Neural progenitor cell (in vitro differentiated cells): ENCODE measurements around the gene TRIP12. TPM values are rescaled to one million over a fixed set of nuclear protein-coding genes. Genes with fewer than 3 reads are reported as not detected.

ENCODE experiments used
- DNase-seq: peaks from one replicate; pipeline ENCODE4 v3.0.0-alpha.2; 2016; ENCODE audit warnings: low spot score
- H2AFZ ChIP-seq: fragments of 200-600 bp; sonication (generic); replicated peaks from 2 replicates; pipeline ENCODE4 v1.6.1; 2016; ENCODE audit warnings: antibody characterized with exemption
- H3F3A ChIP-seq: fragments of 200-600 bp; sonication (generic); 2 replicates; pipeline ENCODE4 v1.6.1; 2016; ENCODE audit warnings: antibody characterized with exemption, low read depth
- H3K27ac ChIP-seq: fragments of 200-600 bp; sonication (generic); 2 replicates; pipeline ENCODE4 v1.5.1; 2016; ENCODE audit warnings: mild to moderate bottlenecking
- H3K27me3 ChIP-seq: fragments of 200-600 bp; sonication (generic); 2 replicates; pipeline ENCODE4 v1.6.1; 2016; ENCODE audit warnings: mild to moderate bottlenecking, moderate library complexity
- H3K36me3 ChIP-seq: fragments of 200-600 bp; sonication (generic); 2 replicates; pipeline ENCODE4 v1.5.1; 2016
- H3K4me1 ChIP-seq: fragments of 200-600 bp; sonication (generic); 2 replicates; pipeline ENCODE4 v1.6.1; 2016; ENCODE audit warnings: mixed run types
- H3K4me2 ChIP-seq: fragments of 200-600 bp; sonication (generic); 2 replicates; pipeline ENCODE4 v1.6.1; 2016
- H3K4me3 ChIP-seq: fragments of 200-600 bp; sonication (generic); 2 replicates; pipeline ENCODE4 v1.5.1; 2016
- H3K79me2 ChIP-seq: fragments of 200-600 bp; sonication (generic); 2 replicates; pipeline ENCODE4 v1.6.1; 2016; ENCODE audit warnings: low read depth
- H3K9ac ChIP-seq: fragments of 200-600 bp; sonication (generic); 2 replicates; pipeline ENCODE4 v1.6.1; 2016
- H3K9me3 ChIP-seq: fragments of 200-600 bp; sonication (generic); 2 replicates; pipeline ENCODE4 v1.5.1; 2016; ENCODE audit warnings: low read depth
- H4K20me1 ChIP-seq: fragments of 200-600 bp; sonication (generic); 2 replicates; pipeline ENCODE4 v1.6.1; 2016; ENCODE audit warnings: low read depth
- H3K27ac Mint-ChIP-seq: 3 replicates; pipeline ENCODE4 v1.8.0; 2021; ENCODE audit warnings: mixed read lengths
- H3K27me3 Mint-ChIP-seq: 2 replicates; pipeline ENCODE4 v1.8.0; 2022; ENCODE audit warnings: low read depth, mild to moderate bottlenecking, inconsistent platforms, moderate library complexity, mixed read lengths; ENCODE audit not compliant: insufficient read depth
- H3K36me3 Mint-ChIP-seq: 3 replicates; pipeline ENCODE4 v1.8.0; 2021; ENCODE audit warnings: mixed read lengths
- H3K4me1 Mint-ChIP-seq: 3 replicates; pipeline ENCODE4 v1.8.0; 2021; ENCODE audit warnings: mixed read lengths
- H3K4me3 Mint-ChIP-seq: 3 replicates; pipeline ENCODE4 v1.8.0; 2021; ENCODE audit warnings: mild to moderate bottlenecking, moderate library complexity, mixed read lengths
- H3K9me3 Mint-ChIP-seq: 3 replicates; pipeline ENCODE4 v1.8.0; 2020; ENCODE audit warnings: mixed read lengths
- EZH2 ChIP-seq: fragments of 200-600 bp; sonication (generic); IDR thresholded peaks from 2 replicates; pipeline ENCODE4 v1.6.1; 2017; ENCODE audit warnings: antibody characterized with exemption, mild to moderate bottlenecking, moderate library complexity
- EZH2phosphoT487 ChIP-seq: fragments of 200-600 bp; sonication (generic); IDR thresholded peaks from 2 replicates; pipeline ENCODE4 v1.6.1; 2017; ENCODE audit warnings: antibody characterized with exemption
- total RNA-seq: library from RNA; depleted of rRNA; stranded (reverse); fragments of >200 nt; gene quantifications from 2 replicates; pipeline ENCODE4 v1.2.3, GENCODE V29; 2015; ENCODE audit warnings: low replicate concordance
- TF ChIP-seq, protein P1 (sequence below): fragments of 200-600 bp; sonication (generic); IDR thresholded peaks from 2 replicates; pipeline ENCODE4 v1.5.1; 2017; ENCODE audit warnings: antibody characterized with exemption, mild to moderate bottlenecking

TRIP12 gene
- total RNA-seq, 1 donor from 2014 or later: 157 TPM

DNA sequence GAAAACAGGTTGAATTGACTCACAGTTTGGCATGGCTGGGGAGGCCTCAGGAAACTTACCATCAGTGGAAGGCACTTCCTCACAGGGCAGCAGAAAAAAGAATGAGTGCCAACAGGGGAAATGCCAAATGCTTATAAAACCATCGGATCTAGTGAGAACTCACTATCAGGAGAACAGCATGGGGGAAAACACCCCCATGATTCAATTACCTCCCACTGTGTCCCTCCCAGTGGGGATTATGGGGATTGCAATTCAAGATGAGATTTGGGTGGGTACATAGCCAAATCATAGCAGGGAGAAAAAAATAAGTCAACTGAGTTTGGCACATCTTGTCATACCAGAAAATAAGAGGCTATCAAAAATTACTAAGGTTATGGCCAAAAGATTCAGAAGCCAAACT is 96.3 kb downstream of the TRIP12 start:
- Mint-ChIP-seq H3K36me3 (peaks cover 35% of the 10 kb centered on the region), H3K9me3 (no peaks in the 10 kb centered on the region), H3K4me3 (no peak overlapping the region), H3K4me1 (no peaks in the 10 kb centered on the region), H3K27me3 (no peaks in the 10 kb centered on the region), H3K27ac (no peak overlapping the region)
- H3K79me2 ChIP-seq: no peaks in the 10 kb centered on the region
- no peak overlapping the region for H3K9ac ChIP-seq
- no peaks in the 10 kb centered on the region for H3K4me1 ChIP-seq
- H3F3A ChIP-seq: no peaks in the 10 kb centered on the region
- no peaks in the 10 kb centered on the region for H3K27me3 ChIP-seq
- H4K20me1 ChIP-seq: no peaks in the 10 kb centered on the region
- H2AFZ ChIP-seq: no peak overlapping the region
- DNase-seq: no peak
- H3K9me3 ChIP-seq: no peaks in the 10 kb centered on the region
- peaks cover 23% of the 10 kb centered on the region for H3K36me3 ChIP-seq
- no peak overlapping the region for H3K4me3 ChIP-seq
- H3K4me2 ChIP-seq: no peak overlapping the region
- TF ChIP-seq, protein P1, sequence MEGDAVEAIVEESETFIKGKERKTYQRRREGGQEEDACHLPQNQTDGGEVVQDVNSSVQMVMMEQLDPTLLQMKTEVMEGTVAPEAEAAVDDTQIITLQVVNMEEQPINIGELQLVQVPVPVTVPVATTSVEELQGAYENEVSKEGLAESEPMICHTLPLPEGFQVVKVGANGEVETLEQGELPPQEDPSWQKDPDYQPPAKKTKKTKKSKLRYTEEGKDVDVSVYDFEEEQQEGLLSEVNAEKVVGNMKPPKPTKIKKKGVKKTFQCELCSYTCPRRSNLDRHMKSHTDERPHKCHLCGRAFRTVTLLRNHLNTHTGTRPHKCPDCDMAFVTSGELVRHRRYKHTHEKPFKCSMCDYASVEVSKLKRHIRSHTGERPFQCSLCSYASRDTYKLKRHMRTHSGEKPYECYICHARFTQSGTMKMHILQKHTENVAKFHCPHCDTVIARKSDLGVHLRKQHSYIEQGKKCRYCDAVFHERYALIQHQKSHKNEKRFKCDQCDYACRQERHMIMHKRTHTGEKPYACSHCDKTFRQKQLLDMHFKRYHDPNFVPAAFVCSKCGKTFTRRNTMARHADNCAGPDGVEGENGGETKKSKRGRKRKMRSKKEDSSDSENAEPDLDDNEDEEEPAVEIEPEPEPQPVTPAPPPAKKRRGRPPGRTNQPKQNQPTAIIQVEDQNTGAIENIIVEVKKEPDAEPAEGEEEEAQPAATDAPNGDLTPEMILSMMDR: peak; percentile 7
- TF ChIP-seq EZH2phosphoT487: no peak
- no peak overlapping the region for H3K27ac ChIP-seq

- H3K27ac Mint-ChIP-seq: no peak overlapping the region
- H3K9me3 Mint-ChIP-seq: no peaks in the 10 kb centered on the region
- no peaks in the 10 kb centered on the region for H3K27me3 Mint-ChIP-seq
- Histone ChIP-seq H2AFZ (no peak overlapping the region), H3K9me3 (no peaks in the 10 kb centered on the region), H3K79me2 (no peaks in the 10 kb centered on the region), H3F3A (no peaks in the 10 kb centered on the region), H4K20me1 (no peaks in the 10 kb centered on the region), H3K4me2 (no peak overlapping the region), H3K4me1 (no peaks in the 10 kb centered on the region), H3K9ac (no peak overlapping the region), H3K27ac (no peak overlapping the region), H3K36me3 (peaks cover 30% of the 10 kb centered on the region), H3K4me3 (no peak overlapping the region), H3K27me3 (no peaks in the 10 kb centered on the region)
- no peak overlapping the region for H3K4me3 Mint-ChIP-seq
- peaks cover 27% of the 10 kb centered on the region for H3K36me3 Mint-ChIP-seq
- TF ChIP-seq, protein P1: no peak
- TF ChIP-seq EZH2: no peak
- no peak for TF ChIP-seq EZH2phosphoT487
- no peaks in the 10 kb centered on the region for H3K4me1 Mint-ChIP-seq
- no peak for DNase-seq
Measured at GRCh38 chr2:229821316-229821715, 100.5 kb downstream of the TRIP12 start.

GRCh38 chr2:229818230-229818629 is 103.6 kb downstream of the TRIP12 start:
- no peaks in the 10 kb centered on the region for H3K27me3 Mint-ChIP-seq
- Histone ChIP-seq H3K4me3 (no peak overlapping the region), H3K79me2 (no peaks in the 10 kb centered on the region), H3K36me3 (peaks cover 12% of the 10 kb centered on the region), H3F3A (no peaks in the 10 kb centered on the region), H3K27me3 (no peaks in the 10 kb centered on the region), H3K4me1 (no peaks in the 10 kb centered on the region), H4K20me1 (no peaks in the 10 kb centered on the region), H3K4me2 (no peak overlapping the region), H3K27ac (no peak overlapping the region), H2AFZ (no peak overlapping the region), H3K9me3 (no peaks in the 10 kb centered on the region), H3K9ac (no peak overlapping the region)
- no peak overlapping the region for H3K4me3 Mint-ChIP-seq
- H3K36me3 Mint-ChIP-seq: peaks cover 13% of the 10 kb centered on the region
- H3K9me3 Mint-ChIP-seq: no peaks in the 10 kb centered on the region
- no peak overlapping the region for H3K27ac Mint-ChIP-seq
- H3K4me1 Mint-ChIP-seq: no peaks in the 10 kb centered on the region
- no peak for DNase-seq
- TF ChIP-seq EZH2 (no peak), EZH2phosphoT487 (no peak)
- TF ChIP-seq, protein P1: no peak

- Histone ChIP-seq H3K9me3 (no peaks in the 10 kb centered on the region), H3K4me2 (no peak overlapping the region), H3K27me3 (no peaks in the 10 kb centered on the region), H3F3A (no peaks in the 10 kb centered on the region), H3K27ac (no peak overlapping the region), H3K4me1 (no peaks in the 10 kb centered on the region), H3K9ac (no peak overlapping the region), H3K79me2 (no peaks in the 10 kb centered on the region), H4K20me1 (no peaks in the 10 kb centered on the region), H3K36me3 (peaks cover 12% of the 10 kb centered on the region), H2AFZ (no peak overlapping the region), H3K4me3 (no peak overlapping the region)
- H3K27ac Mint-ChIP-seq: no peak overlapping the region
- no peak for TF ChIP-seq EZH2
- no peak for TF ChIP-seq EZH2phosphoT487
- TF ChIP-seq, protein P1: no peak
- H3K9me3 Mint-ChIP-seq: no peaks in the 10 kb centered on the region
- no peak overlapping the region for H3K4me3 Mint-ChIP-seq
- H3K27me3 Mint-ChIP-seq: no peaks in the 10 kb centered on the region
- no peak for DNase-seq
- H3K4me1 Mint-ChIP-seq: no peaks in the 10 kb centered on the region
- H3K36me3 Mint-ChIP-seq: peaks cover 6% of the 10 kb centered on the region
Measured at GRCh38 chr2:229815858-229816257, 106.0 kb downstream of the TRIP12 start.
